Measurements from ENCODE around the gene ABCF2. TPM values are rescaled to one million over a fixed set of nuclear protein-coding genes. Genes with fewer than 3 reads are reported as not detected.

Gene ABCF2
- total and polyA plus RNA-seq, 10 of the 15 experiments (the other 5 are each of a cell fraction or from before 2014, with no cell fraction given): 29.3 to 76.3 (median 57.1) TPM

- no peak overlapping the region for H3K4me3 ChIP-seq
- H3K9me3 ChIP-seq (replicated peaks; ENCODE audit: control insufficient read depth, insufficient read depth, low read length): no peaks in the 10 kb centered on the region
- H3K9ac ChIP-seq (ENCODE audit: control insufficient read depth, insufficient read depth, low read length): no peak overlapping the region
- no peak overlapping the region for H3K4me2 ChIP-seq (ENCODE audit: control insufficient read depth, insufficient read depth)
- ChIA-PET SMC1A (ENCODE audit: uncharacterized antibody, unreplicated experiment) (no interaction called here), POLR2A (interaction anchor here (0.6 kb wide), 1 partner anchor 41 kb away, joined by 3 read pairs; no protein-coding TSS in a partner anchor), RAD21 (ENCODE audit: unreplicated experiment) (no interaction called here), CTCF (interaction anchor here (1.8 kb wide), 2 partner anchors 16 kb away, joined by 4 to 6 read pairs; no protein-coding TSS in a partner anchor)
- no peaks in the 10 kb centered on the region for H3K79me2 ChIP-seq (ENCODE audit: control insufficient read depth, insufficient read depth, low read length)
- BruUV-seq (replicated peaks): no TSS peak
- 54% methylated on average over 11 of the region's 11 CpGs for WGBS (ENCODE audit: insufficient coverage, insufficient replicate concordance, low lambda C conversion rate, missing lambda C conversion rate)
- peaks cover 0 to 8% of the 10 kb centered on the region in 2 experiments; a peak in 3 of 4 replicates for H3K27me3 ChIP-seq (replicated peaks in 1 of 2; ENCODE audit: control insufficient read depth in 2 of 2, insufficient read depth in 2 of 2, low read length in 1 of 2)
- intact Hi-C loops (cut with micrococcal nuclease; ENCODE audit: unreplicated experiment): no loop called here
- H3K4me1 ChIP-seq (ENCODE audit: control insufficient read depth, insufficient read depth, low read length): no peaks in the 10 kb centered on the region
- no peaks in the 10 kb centered on the region for H3K36me3 ChIP-seq (ENCODE audit: control insufficient read depth in 2 of 2, insufficient read depth in 2 of 2, low read length in 1 of 2)
- no peaks in the 10 kb centered on the region for H4K20me1 ChIP-seq (ENCODE audit: control insufficient read depth, insufficient read depth)
- no peak overlapping the region for H3K27ac ChIP-seq (ENCODE audit: control insufficient read depth, insufficient read depth)
- no peak for DNase-seq (ENCODE audit: low read depth, low spot score)
- H2AFZ ChIP-seq (ENCODE audit: control insufficient read depth, low read depth, low read length): no peak overlapping the region
- in situ Hi-C loops (cut with MboI): no loop called here
- FAIRE-seq: no peak
- TF ChIP-seq NFXL1 (IDR thresholded peaks at IDR 0.05; ENCODE audit: borderline replicate concordance) (no peak), ZNF207 (IDR thresholded peaks at IDR 0.05; ENCODE audit: borderline replicate concordance) (no peak), BCL11A (IDR thresholded peaks at IDR 0.05; ENCODE audit: low read depth, low read length) (no peak), KLF5 (IDR thresholded peaks at IDR 0.05; ENCODE audit: partially characterized antibody) (no peak), ESRRA (IDR thresholded peaks at IDR 0.05; ENCODE audit: low read length) (no peak), E2F4 (IDR thresholded peaks at IDR 0.05; ENCODE audit: low read depth, low read length) (no peak), SMAD5 (IDR thresholded peaks at IDR 0.05; ENCODE audit: low read depth) (no peak), NRF1 (conservative IDR thresholded peaks at IDR 0.05; ENCODE audit: low read depth, low read length) (no peak), IRF4 (IDR thresholded peaks at IDR 0.05; ENCODE audit: low read depth, low read length) (no peak), PAX8 (IDR thresholded peaks at IDR 0.05) (no peak), HDAC6 (IDR thresholded peaks at IDR 0.05; ENCODE audit: unreplicated experiment) (no peak), GABPA (IDR thresholded peaks at IDR 0.05; ENCODE audit: low read depth) (no peak)
- TF ChIP-seq, protein P1, sequence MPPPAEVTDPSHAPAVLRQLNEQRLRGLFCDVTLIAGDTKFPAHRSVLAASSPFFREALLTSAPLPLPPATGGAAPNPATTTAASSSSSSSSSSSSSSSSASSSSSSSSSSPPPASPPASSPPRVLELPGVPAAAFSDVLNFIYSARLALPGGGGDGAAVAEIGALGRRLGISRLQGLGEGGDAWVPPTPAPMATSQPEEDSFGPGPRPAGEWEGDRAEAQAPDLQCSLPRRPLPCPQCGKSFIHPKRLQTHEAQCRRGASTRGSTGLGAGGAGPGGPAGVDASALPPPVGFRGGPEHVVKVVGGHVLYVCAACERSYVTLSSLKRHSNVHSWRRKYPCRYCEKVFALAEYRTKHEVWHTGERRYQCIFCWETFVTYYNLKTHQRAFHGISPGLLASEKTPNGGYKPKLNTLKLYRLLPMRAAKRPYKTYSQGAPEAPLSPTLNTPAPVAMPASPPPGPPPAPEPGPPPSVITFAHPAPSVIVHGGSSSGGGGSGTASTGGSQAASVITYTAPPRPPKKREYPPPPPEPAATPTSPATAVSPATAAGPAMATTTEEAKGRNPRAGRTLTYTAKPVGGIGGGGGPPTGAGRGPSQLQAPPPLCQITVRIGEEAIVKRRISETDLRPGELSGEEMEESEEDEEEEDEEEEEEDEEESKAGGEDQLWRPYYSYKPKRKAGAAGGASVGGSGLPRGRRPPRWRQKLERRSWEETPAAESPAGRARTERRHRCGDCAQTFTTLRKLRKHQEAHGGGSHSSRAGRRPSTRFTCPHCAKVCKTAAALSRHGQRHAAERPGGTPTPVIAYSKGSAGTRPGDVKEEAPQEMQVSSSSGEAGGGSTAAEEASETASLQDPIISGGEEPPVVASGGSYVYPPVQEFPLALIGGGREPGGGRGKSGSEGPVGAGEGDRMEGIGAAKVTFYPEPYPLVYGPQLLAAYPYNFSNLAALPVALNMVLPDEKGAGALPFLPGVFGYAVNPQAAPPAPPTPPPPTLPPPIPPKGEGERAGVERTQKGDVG (CRISPR knock-in tag; IDR thresholded peaks at IDR 0.05): no peak
- TF ChIP-seq, protein P2, sequence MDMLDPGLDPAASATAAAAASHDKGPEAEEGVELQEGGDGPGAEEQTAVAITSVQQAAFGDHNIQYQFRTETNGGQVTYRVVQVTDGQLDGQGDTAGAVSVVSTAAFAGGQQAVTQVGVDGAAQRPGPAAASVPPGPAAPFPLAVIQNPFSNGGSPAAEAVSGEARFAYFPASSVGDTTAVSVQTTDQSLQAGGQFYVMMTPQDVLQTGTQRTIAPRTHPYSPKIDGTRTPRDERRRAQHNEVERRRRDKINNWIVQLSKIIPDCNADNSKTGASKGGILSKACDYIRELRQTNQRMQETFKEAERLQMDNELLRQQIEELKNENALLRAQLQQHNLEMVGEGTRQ (IDR thresholded peaks at IDR 0.05; ENCODE audit: borderline replicate concordance, low read depth, low read length): no peak
- ATAC-seq: no peak
Observed at GRCh38 chr7:151260471-151260870, 33.5 kb upstream of the ABCF2 start.
